HG03575 (cell line): Measurements from ENCODE around the gene PLEKHA7.
A peak's percentile ranks its signal among the peaks of the same experiment; 100 is the strongest.
"Not testable (repeated sequence)": the region's sequence is repeated elsewhere in the genome, so short reads cannot be mapped to it uniquely, and the experiment has no call there.

Experiments used
- ATAC-seq: cut with Tn5 transposase; IDR thresholded peaks from one replicate; pipeline ENCODE4 v1.9.1; 2021; ENCODE audit not compliant: unreplicated experiment, insufficient number of reproducible peaks, low FRiP score; ENCODE audit errors: extremely low read depth

PLEKHA7 gene

DNA sequence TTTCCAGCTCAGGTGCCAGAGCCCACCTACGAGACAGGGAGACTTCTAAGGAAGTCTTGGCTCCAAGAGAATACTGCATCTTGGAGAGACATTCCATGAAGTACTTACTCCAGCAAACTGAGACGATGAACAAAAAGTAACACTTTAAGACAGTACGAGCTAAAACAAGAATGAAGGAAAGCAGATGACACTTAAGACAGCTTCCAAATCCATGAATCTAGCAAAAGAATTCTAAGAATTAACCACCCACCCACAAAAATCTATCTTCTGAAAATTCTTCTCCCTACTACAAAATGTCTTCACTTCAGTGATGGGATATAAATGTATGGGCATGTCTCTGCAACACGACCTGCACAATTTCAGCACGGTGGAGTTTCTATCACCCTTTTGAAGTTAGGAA is 142.8 kb downstream of the PLEKHA7 start:
- no peak for ATAC-seq

DNA sequence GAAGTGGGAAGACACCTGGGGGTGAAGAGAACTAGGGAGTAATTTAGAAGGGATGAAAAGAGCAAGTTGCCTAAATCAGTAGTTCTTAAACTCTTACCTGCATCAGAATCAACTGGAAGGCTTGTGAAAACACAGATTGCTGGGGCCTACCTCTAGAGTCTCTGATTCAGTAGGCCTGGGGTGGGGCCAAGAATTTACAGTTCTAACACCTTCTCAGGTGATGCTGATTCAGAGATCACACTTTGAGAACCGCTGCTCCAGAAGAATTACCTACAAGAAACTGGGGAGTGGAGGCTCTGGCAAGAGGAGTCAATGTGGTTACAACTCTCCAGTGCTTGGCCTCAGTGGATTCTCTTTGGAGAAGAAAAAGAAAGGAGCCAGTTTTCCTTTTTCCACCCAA is 147.1 kb downstream of the PLEKHA7 start:
- ATAC-seq = no peak

DNA sequence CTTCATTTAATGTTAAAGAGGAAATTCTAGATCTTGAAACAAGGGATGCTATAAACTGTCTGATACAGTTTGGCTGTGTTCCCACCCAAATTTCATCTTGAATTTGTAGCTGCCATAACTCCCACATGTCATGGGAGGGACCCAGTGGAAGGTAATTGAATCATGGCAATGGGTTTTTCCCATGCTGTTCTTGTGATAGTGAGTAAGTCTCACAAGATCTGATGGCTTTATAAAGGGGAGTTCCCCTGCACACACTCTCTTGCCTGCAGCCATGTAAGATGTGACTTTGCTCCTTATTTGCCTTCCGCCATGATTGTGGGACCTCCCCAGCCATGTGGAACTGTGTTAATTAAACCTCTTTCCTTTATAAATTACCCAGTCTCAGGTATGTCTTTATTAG is 149.8 kb downstream of the PLEKHA7 start:
- not testable (repeated sequence) for ATAC-seq

DNA sequence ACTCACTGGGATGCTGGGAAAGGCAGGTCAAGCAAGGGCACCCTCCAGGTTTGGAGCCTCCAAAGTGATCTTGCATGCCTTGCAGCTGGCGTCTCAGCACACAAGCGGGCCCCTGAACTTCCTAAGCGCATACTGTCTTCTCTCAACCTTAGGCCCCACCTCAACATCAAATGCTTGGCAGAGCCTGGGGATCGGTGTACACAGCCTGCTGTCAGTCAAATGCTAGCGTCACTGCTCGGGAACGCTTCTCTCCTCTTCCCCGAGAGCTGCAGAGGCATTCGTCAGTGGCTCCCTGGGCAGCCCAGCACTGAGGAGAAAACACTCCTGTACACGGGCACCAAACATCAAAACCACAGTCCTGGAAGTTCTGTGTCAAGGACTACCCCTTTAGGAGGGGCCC is 150.8 kb downstream of the PLEKHA7 start:
- no peak for ATAC-seq

DNA sequence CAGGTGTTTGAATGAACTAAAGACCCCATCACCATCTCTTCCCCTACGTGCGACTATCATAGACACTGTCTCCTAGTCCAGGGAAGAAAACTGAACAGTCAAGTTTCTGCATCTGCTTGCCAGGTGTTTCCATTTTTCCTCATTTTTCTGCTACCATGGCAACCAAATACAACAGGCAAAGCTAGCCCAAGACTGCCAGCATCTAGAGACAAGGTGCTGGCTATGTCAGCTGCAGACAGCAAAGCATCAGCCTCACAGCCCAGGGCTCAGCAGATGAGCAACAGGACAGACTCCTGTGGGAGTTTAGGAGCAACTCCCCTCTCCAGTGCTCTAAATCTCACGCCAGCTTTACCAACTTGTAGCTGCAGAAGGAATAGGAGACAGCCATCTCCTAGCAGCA is 151.5 kb downstream of the PLEKHA7 start:
- no peak for ATAC-seq

DNA sequence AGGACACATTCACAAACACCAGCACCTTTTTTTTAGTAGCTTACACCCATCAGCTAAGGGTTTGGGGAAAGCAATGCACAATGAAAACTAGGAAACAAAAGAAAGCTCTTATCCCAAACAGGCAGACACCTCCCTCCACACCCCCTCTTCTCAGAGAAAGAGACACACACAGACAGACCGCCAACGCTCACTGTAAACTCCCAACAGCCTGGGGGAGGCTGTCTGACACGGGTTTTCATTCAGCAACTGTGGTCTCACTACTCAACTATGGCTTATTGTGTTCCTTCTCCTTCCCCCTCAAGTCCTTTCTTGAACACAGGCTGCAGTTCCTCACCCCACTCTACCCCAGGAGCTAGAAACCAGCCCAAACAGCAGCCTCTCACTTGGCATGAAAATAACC is 152.4 kb downstream of the PLEKHA7 start:
- no peak for ATAC-seq

DNA sequence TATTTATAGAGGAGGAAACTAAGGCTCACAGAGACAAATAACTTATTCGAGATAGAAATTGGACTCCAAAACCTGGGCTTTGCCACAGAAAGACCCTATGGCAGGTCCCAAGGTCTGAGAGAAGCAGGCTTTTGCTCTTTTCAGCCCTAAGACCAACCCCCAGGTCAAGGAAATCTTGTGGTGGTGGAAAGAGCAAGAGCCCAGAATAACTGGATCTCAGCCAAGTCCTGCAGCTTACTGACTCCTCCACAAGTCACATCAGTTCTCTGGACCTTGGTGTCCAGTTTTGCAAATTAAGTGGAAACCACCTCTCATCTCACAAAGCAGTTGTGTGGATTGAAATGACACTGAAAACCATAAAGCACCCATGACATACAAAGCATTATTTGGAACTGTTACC is 153.6 kb downstream of the PLEKHA7 start:
- no peak for ATAC-seq

DNA sequence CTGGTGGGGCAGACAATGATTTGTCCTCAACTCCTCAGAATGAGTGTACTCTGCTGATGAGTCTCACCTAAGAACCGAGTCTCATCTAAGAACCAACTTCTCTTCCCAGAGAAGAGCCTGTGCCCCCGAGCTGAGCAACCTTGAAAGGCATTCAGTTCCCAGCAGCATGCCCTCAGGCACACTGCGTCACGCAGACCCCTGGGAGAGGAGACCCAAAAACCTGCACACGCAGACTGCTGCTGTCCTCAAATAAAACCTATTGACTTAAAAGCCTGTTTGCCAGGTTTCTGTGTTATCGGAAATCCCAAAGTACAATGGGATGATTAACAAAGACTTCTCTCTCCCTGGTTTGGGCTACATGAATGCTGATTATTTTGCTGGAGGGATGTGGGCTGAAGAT is 154.6 kb downstream of the PLEKHA7 start:
- no peak for ATAC-seq

DNA sequence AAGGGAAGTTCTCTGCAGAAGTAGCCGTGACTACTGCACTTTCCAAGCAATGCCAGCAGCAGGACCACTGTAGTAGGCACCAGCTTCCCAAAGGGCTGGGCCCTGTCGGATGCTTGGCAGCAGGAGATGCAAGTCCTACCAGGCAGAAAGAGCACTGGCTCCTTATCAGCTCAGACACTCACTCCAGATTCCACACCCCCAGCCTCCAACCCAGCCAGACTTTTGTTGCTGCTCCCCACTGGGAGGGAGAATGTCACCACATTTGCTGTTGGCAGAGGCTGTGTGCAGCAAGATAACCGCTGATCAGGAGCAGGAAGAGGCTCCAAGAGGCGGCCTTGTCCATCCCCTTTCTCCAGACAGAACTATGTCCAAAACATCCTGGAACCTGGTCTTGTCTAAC is 157.0 kb downstream of the PLEKHA7 start:
- ATAC-seq = no peak

DNA sequence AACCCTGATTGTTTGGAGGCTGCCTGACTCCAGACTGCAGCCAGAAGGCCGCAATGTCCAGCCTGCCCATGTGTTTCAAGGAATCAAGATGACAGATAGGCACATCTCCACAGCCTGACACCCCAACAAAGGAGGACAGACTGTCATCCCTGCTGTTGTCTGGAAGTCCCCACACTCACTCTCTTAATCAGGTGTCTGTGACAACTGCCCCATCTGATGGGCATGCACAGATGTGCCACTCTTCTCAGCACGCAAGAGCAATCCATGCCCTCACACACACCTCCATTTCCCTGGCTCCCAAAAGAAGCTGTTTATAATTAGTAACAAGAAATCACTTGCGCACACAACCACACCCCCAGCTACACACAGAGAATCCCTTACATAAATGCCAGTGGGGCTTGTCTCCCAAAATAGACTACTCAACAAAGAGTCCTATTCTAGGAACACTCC is 158.2 kb downstream of the PLEKHA7 start:
- ATAC-seq = no peak

DNA sequence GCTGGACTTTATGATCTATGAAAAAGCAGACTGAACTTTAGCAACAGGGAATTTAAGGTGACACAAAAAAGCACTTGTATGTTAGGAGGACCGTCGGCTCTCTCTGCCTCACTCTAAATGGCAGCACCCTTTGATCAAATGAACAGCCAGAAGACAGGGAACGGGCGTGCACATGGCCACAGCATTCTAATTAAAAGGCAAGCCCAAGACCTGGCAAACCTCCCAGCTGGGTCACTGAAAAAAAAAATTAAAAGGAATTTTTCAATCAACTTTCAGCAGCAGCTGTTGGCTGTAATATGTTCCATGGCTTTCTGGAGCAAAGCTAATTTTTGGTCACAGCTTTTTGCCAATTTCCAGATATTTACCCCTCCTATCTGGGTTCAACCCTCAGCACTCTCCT is 159.2 kb downstream of the PLEKHA7 start:
- no peak for ATAC-seq

DNA sequence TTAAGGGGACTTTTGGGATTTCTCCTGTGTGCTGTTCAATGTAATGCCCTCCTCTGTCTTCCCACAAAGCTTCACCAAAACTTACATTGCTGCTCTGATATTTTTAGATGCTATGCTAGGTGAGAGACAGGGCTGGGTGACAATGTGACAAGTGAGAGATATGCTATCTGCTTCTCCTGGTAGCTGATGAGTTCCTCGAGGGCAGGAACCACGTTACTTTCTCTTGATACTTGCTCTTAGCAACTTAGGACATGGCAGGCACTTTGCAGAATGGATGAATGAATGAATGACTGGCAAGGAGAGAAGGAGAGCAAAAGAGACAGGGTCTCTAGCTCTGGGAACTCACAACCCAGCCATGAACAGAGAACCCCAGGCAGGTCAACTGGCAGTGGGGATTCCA is 160.4 kb downstream of the PLEKHA7 start:
- ATAC-seq = no peak

DNA sequence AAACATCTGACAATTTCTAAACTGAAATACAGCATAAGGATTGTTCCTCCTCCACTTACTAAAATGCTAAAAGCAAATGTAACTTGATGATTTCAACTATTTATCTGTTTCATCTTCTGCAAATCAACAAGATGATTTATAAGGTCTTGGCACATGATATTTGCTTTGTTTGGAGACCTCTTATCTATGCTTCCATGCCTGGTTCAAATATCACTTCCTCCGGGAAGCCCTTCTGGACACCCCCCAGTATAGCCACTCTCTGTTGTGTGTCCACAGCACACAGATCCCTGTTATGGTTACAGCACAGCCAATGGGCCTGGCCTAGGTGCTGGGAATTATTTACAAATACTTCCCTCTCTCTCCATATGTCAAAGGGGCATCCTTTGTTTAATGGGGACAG is 160.9 kb downstream of the PLEKHA7 start:
- no peak for ATAC-seq

DNA sequence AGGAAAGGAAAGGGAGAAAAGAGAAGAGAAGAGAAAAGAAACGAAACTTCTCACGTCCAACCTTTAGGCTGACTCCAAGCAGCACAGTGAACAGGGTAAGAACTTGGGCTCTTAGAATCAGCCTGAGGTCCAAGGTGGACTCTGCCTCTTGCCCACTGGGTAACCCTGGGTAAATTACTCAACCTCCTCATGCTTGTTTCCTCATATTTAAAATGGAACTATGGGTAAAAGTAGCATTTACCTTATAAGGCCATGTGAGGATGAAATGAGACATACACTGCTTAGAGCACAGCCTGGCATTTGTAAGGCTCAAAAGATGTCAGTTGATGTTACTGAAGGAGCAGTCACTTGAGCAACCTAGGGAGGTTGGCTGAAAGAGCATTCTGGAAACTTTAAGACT is 167.9 kb downstream of the PLEKHA7 start:
- ATAC-seq = no peak

DNA sequence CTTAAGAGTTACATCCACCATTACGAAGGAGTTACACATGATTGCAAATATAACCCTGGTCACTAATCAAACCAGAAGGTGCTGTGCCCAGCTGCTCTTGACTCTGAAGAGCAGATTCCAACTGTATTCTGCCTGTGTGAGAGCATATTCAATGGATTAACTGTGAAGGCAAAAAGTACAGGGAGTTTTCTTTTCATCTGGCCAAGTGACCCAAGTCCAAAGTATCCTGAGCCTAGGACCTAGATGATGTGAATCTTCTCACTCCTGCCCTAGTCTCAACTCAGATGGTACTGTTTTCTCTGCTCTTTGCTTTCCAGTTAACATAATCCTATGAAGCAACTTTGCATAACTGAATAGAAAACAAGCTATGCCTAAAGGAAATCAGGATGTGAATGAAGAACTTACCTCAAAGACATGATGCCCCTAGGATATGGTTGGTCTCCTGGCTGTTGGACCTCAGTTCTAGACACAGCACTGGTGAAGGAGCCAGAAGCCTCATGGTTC is 169.9 kb downstream of the PLEKHA7 start:
- ATAC-seq = no peak

DNA sequence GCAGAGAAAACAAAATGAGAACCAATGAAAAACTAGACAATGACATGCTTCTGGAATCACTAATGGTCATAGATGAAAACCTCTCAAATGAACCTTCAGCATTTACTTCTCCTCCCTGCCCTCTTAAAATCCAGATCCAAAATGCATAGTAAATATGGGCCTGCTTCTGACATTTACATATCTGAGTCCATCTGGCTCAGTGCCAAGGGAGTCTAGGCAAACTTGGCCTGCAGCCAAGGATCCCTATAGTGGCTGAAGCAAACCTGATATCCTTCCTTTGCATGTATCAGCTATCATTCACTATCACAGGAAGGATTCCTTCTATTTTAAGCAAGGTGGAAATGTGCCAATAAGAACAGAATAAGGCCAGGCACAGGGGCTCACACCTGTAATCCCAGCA is 170.9 kb downstream of the PLEKHA7 start:
- no peak for ATAC-seq

DNA sequence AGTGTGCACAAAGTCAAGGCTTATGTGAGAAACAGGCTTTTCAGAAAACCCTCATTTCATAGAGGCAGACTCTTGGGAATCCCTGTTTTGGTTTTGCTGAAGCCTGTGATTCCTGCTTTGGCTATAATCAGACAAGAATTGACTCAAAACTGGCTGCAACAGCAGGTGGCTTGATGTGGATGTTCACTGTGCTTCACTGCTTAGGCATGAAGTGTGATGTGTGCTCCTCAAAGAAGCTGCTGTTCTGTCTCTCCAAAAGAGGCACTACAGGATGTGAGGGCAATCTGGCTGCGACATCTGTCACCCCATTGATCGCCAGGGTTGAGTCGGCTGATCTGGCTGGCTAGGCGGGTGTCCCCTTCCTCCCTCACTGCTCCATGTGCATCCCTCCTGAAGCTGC is 172.2 kb downstream of the PLEKHA7 start:
- peak; percentile 62 for ATAC-seq

DNA sequence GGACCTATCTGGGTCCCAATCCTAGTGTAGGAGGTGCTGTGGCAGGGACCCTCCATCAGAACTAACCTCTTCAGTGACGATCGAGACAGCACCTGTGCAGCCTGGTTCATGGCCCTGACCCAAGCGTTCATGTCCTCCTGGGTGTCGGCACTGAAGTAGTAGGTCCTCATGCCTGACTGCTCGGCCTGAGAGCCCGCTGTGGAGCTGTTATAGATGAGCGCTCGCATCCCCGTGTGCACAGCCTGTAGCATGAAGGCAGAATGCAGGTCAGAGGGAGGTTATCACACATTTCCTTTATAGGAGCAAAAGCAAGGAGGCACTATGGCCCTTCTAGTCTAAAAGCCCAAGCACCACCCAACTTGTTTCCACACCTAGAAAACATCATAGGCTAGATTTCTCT is 172.7 kb downstream of the PLEKHA7 start:
- ATAC-seq = no peak

DNA sequence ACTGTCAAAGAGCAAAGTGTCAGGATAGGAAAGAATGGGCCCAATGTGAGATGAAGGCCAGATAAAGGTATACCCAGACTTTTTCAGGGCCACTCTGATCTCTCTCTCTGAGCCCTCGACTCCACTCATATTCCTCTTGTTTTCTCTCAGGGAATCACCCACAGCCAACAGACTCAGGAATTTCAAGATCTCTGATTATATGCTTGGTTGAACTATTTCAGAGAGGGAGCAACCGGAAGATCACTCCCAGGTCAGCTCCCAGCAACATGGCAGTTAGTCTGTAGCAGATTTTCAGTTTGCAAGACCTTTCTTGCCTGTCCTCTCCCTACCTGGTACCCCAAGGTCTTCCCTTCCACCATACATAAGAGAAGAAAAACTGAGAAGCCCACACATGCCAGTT is 173.3 kb downstream of the PLEKHA7 start:
- ATAC-seq = no peak

DNA sequence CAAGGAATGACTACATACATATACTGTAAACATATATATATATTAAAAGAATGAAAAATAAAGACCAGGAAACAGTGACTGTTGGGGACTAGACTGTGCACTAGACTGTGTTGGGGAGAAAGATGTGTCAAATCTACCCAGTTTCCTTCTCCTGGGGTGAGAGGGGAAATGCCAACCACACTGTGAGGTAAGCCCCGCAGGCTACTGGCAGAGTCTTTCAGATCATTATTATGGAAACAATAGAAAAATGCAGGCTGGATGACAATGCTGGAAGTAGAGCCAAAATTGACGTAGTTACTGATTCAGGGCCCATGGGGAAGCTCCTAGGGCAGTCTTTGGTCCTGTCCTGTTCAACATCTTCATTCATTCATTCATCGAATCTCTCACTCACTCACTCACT is 174.4 kb downstream of the PLEKHA7 start:
- no peak for ATAC-seq

DNA sequence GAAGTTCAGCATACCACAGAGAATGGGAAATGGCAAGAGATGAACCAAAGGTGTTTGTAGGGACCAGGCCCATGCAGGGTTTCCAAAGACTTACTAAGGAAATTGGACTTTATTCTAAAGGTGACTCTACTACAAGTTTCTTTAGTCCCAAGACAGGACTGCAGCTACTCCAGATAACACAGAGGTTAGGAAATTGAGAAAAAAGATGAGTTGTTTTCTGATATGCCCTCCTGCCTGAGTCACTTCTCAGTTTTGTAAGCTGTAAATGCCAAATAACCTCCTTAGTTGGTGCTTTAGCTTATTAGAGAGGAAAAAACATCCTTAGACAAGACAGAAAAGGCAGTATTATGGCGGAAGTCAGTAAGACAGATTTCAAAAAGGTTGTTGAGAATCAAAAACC is 179.8 kb downstream of the PLEKHA7 start:
- ATAC-seq = no peak

DNA sequence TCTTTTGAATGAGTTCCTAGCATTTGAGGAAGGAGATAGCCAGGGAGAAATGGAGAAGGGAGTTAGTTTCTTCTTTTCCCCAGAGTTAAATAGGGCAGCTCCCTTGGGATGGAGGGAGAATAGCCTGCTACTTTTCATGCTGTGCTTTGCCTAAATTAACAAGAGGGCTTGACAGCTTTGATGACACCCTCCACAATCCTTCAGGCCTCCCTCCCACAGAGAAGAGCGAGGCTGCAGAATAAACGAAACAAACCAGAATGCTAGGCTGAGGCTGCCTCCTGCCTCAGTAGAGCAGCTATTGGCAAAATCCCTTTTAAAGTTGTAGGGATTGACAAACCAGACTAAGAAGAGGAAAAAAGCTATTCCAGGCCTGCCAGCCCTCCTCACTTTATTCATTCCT is 181.2 kb downstream of the PLEKHA7 start:
- ATAC-seq = no peak
